ENCODE data around the gene AP5S1. TPM values are rescaled to one million over a fixed set of nuclear protein-coding genes. Genes with fewer than 3 reads are reported as not detected.

The AP5S1 gene
- total and polyA plus RNA-seq, 2 of the 13 experiments (the other 11 are each of a cell fraction or from before 2014, with no cell fraction given): 7.9 to 23.2 TPM

GRCh38 chr20:3818155-3819151 is 1.9 kb upstream of the AP5S1 start (continued):
- TF ChIP-seq ZNF142 (CRISPR knock-in tag; IDR thresholded peaks at IDR 0.05) (peak; percentile 14; the same call in 1 of the 2 replicates), ZNF24 (IDR thresholded peaks at IDR 0.05) (peak; percentile 42; the same call in 1 of the 2 replicates), ZNF513 (CRISPR knock-in tag; conservative IDR thresholded peaks at IDR 0.05) (peak; percentile 22), KDM4B (CRISPR knock-in tag; IDR thresholded peaks at IDR 0.05) (peak; percentile 56; the same call in 1 of the 2 replicates), U2AF1 (optimal IDR thresholded peaks at IDR 0.05; ENCODE audit: low read depth, low read length) (peak; percentile 39), USF2 (IDR thresholded peaks at IDR 0.05; ENCODE audit: low read depth, low read length) (no peak), USF2 (CRISPR knock-in tag; IDR thresholded peaks at IDR 0.05; ENCODE audit: borderline replicate concordance) (no peak), TFDP2 (CRISPR knock-in tag; IDR thresholded peaks at IDR 0.05) (peak; percentile 69), RARA (CRISPR knock-in tag; IDR thresholded peaks at IDR 0.05) (peak; percentile 55), SALL1 (CRISPR knock-in tag; IDR thresholded peaks at IDR 0.05) (peak; percentile 79; the same call in 1 of the 2 replicates), ZNF747 (CRISPR knock-in tag; IDR thresholded peaks at IDR 0.05; ENCODE audit: borderline replicate concordance) (peak; percentile 89), ZNF776 (CRISPR knock-in tag; IDR thresholded peaks at IDR 0.05) (no peak), ZNF354B (CRISPR knock-in tag; IDR thresholded peaks at IDR 0.05) (peak; percentile 55; the same call in 1 of the 2 replicates), SRSF1 (optimal IDR thresholded peaks at IDR 0.05; ENCODE audit: low read depth, low read length) (peak; percentile 48), MIER3 (CRISPR knock-in tag; IDR thresholded peaks at IDR 0.05; ENCODE audit: borderline replicate concordance) (peak; percentile 79; the same call in 1 of the 2 replicates), SP140L (CRISPR knock-in tag; IDR thresholded peaks at IDR 0.05; ENCODE audit: borderline replicate concordance) (no peak), ZFP36L1 (CRISPR knock-in tag; IDR thresholded peaks at IDR 0.05) (0 out of 2 replicates have a peak, but pooled peaks have one; percentile 66)

Measured in HepG2 (cell line).